ENCODE measurements around the gene GARIN5B.

Gene GARIN5B

DNA sequence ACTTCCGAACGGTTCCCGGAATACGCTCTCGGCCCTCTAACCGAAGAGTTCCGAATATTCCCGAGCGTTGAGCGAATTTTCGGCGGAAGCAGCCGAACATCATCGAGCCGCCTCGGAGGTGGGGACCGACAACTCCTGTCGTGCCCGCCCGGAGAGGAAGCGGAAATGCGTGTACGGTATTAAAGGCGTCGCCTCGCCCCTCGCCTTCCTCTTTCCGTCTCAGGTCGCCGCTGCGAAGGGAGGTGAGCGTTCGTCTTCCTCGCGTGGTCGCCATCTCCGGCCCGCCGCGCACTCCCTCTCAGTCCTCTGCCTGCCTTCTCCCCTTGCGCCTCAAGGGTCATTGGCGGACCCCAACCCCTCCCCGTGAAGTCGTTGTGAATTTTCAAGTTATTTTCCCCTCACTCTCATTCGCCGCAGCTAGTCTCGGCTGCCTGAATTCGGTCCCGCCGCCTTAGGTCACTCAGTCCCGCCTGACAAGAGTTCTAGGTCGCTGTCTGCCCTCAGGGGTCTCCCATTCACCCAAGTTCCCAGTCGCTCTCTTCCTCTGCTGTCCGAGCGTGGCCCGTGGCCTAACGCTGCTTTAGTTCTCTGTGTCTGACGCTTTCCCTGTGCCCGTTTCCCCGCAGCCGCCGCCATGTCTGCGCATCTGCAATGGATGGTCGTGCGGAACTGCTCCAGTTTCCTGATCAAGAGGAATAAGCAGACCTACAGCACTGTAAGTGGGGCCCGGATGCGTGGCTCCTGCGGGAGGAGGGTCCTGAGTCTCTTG is 22.8 kb upstream of the GARIN5B start, which contains the start of gene RPL28:
TSS of gene RPL28 (plus strand) at position 209 of the 769 bp plus-strand sequence. CDS start at position 635, 426 bp downstream.
- Histone ChIP-seq H3K4me2 (ENCODE audit: low read length) (peak within 1 kb of the TSS; percentile 83), H3K9me3 (ENCODE audit: insufficient read depth, low read depth, low read length) (no peaks in the 10 kb centered on the region), H2AFZ (ENCODE audit: insufficient read depth, low read length, poor library complexity) (peak within 1 kb of the TSS; percentile 18), H3K27me3 (ENCODE audit: insufficient read depth, low read length) (no peaks in the 10 kb centered on the region), H3K4me1 (ENCODE audit: control insufficient read depth in 1 of 2, insufficient read depth in 2 of 2, low read length in 2 of 2) (peaks cover 37% of the 10 kb centered on the region in 2 experiments), H3K36me3 (ENCODE audit: control insufficient read depth in 1 of 2, insufficient read depth in 2 of 2, low read length in 2 of 2) (peaks cover 42% of the 10 kb centered on the region in 2 experiments), H3K23ac (ENCODE audit: low read length) (no peak within 1 kb of the TSS), H2BK5ac (ENCODE audit: low read depth, low read length, poor library complexity) (peak within 1 kb of the TSS; percentile 80), H2BK12ac (ENCODE audit: low read length) (peak within 1 kb of the TSS; percentile 15), H3K18ac (ENCODE audit: low read length) (peak within 1 kb of the TSS; percentile 94), H3K79me1 (ENCODE audit: low read length) (peaks cover 16% of the 10 kb centered on the region), H4K12ac (ENCODE audit: low read depth, low read length) (peak within 1 kb of the TSS; percentile 72), H3K79me2 (ENCODE audit: control insufficient read depth, insufficient read depth, low read length, poor library complexity) (peaks cover 28% of the 10 kb centered on the region), H3K9ac (ENCODE audit: low read length) (peak within 1 kb of the TSS; percentile 84), H3K14ac (ENCODE audit: low read length) (peak within 1 kb of the TSS; percentile 94), H3K4me3 (ENCODE audit: low read depth, low read length) (peak within 1 kb of the TSS; percentile 93), H3K4ac (ENCODE audit: low read depth, low read length) (peak within 1 kb of the TSS; percentile 98), H3K27ac (ENCODE audit: low read depth, low read length) (peak within 1 kb of the TSS; percentile 88), H4K91ac (ENCODE audit: low read depth, low read length) (peak within 1 kb of the TSS; percentile 86), H2BK120ac (ENCODE audit: insufficient read depth, low read length, poor library complexity) (peak within 1 kb of the TSS; percentile 83), H4K8ac (ENCODE audit: low read depth, low read length) (peak within 1 kb of the TSS; percentile 92), H2AK5ac (ENCODE audit: low read length) (peak within 1 kb of the TSS; percentile 77)
- DNase-seq: peak; percentile 98 to 100
- no CpG with 5 or more reads among the region's 68 CpGs for WGBS (ENCODE audit: extremely low coverage, insufficient coverage, insufficient read length)

DNA sequence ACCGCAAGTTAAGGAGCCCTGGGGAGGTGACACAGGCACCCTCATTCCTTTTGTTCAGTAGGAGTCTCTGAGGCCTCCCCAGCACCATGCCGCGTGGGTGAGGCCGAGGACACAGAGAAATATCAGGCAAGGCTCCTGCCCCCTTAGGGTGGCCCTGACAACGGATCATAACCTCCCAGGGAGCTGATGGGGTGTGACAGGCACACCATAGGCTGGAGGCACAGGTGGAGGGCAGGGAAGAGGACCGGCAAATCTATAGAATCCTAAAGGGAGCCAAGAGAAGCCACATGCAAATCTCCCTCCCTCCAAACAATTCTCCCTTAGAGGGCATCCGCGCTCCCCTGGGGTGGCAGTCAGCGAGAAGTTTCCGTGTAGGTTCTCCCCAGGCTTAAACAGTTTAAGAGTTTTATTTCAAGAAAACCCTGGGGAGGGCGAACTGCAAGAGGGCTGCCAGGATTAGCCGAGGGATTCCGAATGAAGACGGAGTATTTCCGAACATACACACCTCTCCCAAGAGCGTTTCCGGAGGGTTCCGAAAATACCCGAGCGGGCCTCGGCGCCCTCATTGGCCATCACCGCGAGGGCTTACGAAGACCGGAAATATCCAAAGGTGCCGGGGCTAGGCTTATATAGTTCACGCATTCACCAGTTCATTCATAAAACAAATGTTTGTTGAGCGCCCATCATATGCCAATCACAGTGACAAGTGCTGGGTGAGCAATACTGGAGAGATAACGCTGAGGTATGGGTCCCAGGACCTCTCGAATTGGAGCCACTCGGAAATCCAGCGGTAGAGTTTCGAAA is 22.1 kb upstream of the GARIN5B start:
- WGBS (ENCODE audit: extremely low coverage, insufficient coverage, insufficient read length): no CpG with 5 or more reads among the region's 34 CpGs

DNA sequence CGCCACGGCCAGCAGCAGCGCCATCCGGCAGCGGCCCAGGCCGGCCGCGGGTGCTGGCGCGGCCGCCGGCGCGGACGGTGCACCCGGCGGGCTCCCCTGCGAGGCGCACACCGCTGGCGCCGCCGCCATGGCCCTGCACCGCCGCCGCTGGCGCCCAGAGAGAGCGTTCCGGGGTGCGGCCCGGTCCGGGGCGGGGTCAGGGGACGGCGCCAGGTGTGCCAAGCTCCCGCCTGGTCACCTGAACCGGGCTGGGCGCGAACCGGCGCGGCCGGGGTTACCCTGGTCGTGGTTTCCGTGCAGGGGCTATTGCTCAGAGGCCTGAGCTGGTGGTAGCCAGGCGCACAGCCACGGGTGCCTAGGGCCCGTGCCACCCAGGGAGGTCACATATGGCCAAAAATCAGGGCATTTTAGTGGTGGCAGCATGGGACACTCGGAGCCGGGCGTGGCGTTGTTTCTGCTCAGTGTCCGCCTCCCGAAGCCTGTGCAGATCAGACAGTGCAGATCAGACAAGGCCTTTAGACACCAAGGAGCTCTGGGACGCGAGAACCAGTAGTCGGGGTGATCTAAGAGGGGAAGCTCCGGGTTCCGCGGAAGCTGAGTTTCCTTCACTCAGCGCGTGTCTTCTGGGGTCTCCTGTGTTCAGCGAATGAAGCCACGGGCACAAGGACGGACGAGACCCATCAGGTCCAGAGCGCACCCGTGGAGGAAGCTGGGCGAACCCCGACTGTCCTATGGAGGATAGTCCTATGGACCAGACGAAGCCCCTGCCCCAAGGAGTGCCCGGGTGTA is 21.3 kb upstream of the GARIN5B start, which contains the start of gene TMEM238:
TSS of gene TMEM238 (minus strand) at position 162 of the 789 bp plus-strand sequence. CDS start at position 129, 33 bp downstream.
- peak within 1 kb of the TSS; percentile 86 for H4K91ac ChIP-seq (ENCODE audit: low read depth, low read length)
- WGBS (ENCODE audit: extremely low coverage, insufficient coverage, insufficient read length): no CpG with 5 or more reads among the region's 72 CpGs

More for the DNA sequence above, 22.1 kb upstream of the GARIN5B start:
- Histone ChIP-seq H3K18ac (ENCODE audit: low read length) (no peak overlapping the region), H4K8ac (ENCODE audit: low read depth, low read length) (peak overlapping the region; percentile 92), H4K91ac (ENCODE audit: low read depth, low read length) (peak overlapping the region; percentile 86), H2AFZ (ENCODE audit: insufficient read depth, low read length, poor library complexity) (peak overlapping the region; percentile 1), H2AK5ac (ENCODE audit: low read length) (peak overlapping the region; percentile 61), H4K12ac (ENCODE audit: low read depth, low read length) (peak overlapping the region; percentile 3), H3K4me1 (ENCODE audit: control insufficient read depth in 1 of 2, insufficient read depth in 2 of 2, low read length in 2 of 2) (peaks cover 37% of the 10 kb centered on the region in 2 experiments), H2BK5ac (ENCODE audit: low read depth, low read length, poor library complexity) (peak overlapping the region; percentile 43), H2BK12ac (ENCODE audit: low read length) (peak overlapping the region; percentile 15), H3K27me3 (ENCODE audit: insufficient read depth, low read length) (no peaks in the 10 kb centered on the region), H3K79me2 (ENCODE audit: control insufficient read depth, insufficient read depth, low read length, poor library complexity) (peaks cover 28% of the 10 kb centered on the region), H3K9me3 (ENCODE audit: insufficient read depth, low read depth, low read length) (no peaks in the 10 kb centered on the region), H3K4me2 (ENCODE audit: low read length) (peak overlapping the region; percentile 71), H3K23ac (ENCODE audit: low read length) (no peak overlapping the region), H3K14ac (ENCODE audit: low read length) (peak overlapping the region; percentile 45), H3K36me3 (ENCODE audit: control insufficient read depth in 1 of 2, insufficient read depth in 2 of 2, low read length in 2 of 2) (peaks cover 37% of the 10 kb centered on the region in 2 experiments), H3K4me3 (ENCODE audit: low read depth, low read length) (no peak overlapping the region), H3K27ac (ENCODE audit: low read depth, low read length) (peak overlapping the region; percentile 88), H2BK120ac (ENCODE audit: insufficient read depth, low read length, poor library complexity) (peak overlapping the region; percentile 83), H3K4ac (ENCODE audit: low read depth, low read length) (peak overlapping the region; percentile 68), H3K79me1 (ENCODE audit: low read length) (peaks cover 16% of the 10 kb centered on the region), H3K9ac (ENCODE audit: low read length) (peak overlapping the region; percentile 73)
- DNase-seq: peak; percentile 97 to 99

More for the DNA sequence above, 21.3 kb upstream of the GARIN5B start, which contains the start of gene TMEM238:
- H3K4me3 ChIP-seq (ENCODE audit: low read depth, low read length): peak within 1 kb of the TSS; percentile 72
- H4K8ac ChIP-seq (ENCODE audit: low read depth, low read length): peak within 1 kb of the TSS; percentile 92
- no peak for DNase-seq
- peak within 1 kb of the TSS; percentile 68 for H3K4ac ChIP-seq (ENCODE audit: low read depth, low read length)
- peak within 1 kb of the TSS; percentile 61 for H2AK5ac ChIP-seq (ENCODE audit: low read length)
- peak within 1 kb of the TSS; percentile 91 for H3K4me2 ChIP-seq (ENCODE audit: low read length)
- H3K27me3 ChIP-seq (ENCODE audit: insufficient read depth, low read length): no peaks in the 10 kb centered on the region
- H2BK120ac ChIP-seq (ENCODE audit: insufficient read depth, low read length, poor library complexity): peak within 1 kb of the TSS; percentile 83
- peak within 1 kb of the TSS; percentile 54 for H3K9ac ChIP-seq (ENCODE audit: low read length)
- H2AFZ ChIP-seq (ENCODE audit: insufficient read depth, low read length, poor library complexity): peak within 1 kb of the TSS; percentile 90
- peaks cover 29 to 31% of the 10 kb centered on the region in 2 experiments for H3K36me3 ChIP-seq (ENCODE audit: control insufficient read depth in 1 of 2, insufficient read depth in 2 of 2, low read length in 2 of 2)
- H2BK5ac ChIP-seq (ENCODE audit: low read depth, low read length, poor library complexity): peak within 1 kb of the TSS; percentile 34
- H3K4me1 ChIP-seq (ENCODE audit: control insufficient read depth in 1 of 2, insufficient read depth in 2 of 2, low read length in 2 of 2): peaks cover 34% of the 10 kb centered on the region in 2 experiments
- peaks cover 28% of the 10 kb centered on the region for H3K79me2 ChIP-seq (ENCODE audit: control insufficient read depth, insufficient read depth, low read length, poor library complexity)
- H3K79me1 ChIP-seq (ENCODE audit: low read length): peaks cover 16% of the 10 kb centered on the region
- H3K23ac ChIP-seq (ENCODE audit: low read length): no peak within 1 kb of the TSS
- H3K27ac ChIP-seq (ENCODE audit: low read depth, low read length): peak within 1 kb of the TSS; percentile 59
- no peaks in the 10 kb centered on the region for H3K9me3 ChIP-seq (ENCODE audit: insufficient read depth, low read depth, low read length)
- H2BK12ac ChIP-seq (ENCODE audit: low read length): peak within 1 kb of the TSS; percentile 67
- peak within 1 kb of the TSS; percentile 71 for H3K18ac ChIP-seq (ENCODE audit: low read length)
- H3K14ac ChIP-seq (ENCODE audit: low read length): peak within 1 kb of the TSS; percentile 88
- H4K12ac ChIP-seq (ENCODE audit: low read depth, low read length): peak within 1 kb of the TSS; percentile 87
